Central memory CD4-positive, alpha-beta T cell (primary cell): Measurements from ENCODE around the gene ZBP1.

ENCODE experiments used
- DNase-seq: peaks from one replicate; pipeline ENCODE4 v3.0.0; 2022
- total RNA-seq, 3 experiments: gene quantifications; one replicate each; lab custom pipeline; 2026; lab: John Stamatoyannopoulos, UW

Gene ZBP1
- 0.07 to 38.4 (median 6.1) reads per million in 3 experiments for total RNA-seq

DNA sequence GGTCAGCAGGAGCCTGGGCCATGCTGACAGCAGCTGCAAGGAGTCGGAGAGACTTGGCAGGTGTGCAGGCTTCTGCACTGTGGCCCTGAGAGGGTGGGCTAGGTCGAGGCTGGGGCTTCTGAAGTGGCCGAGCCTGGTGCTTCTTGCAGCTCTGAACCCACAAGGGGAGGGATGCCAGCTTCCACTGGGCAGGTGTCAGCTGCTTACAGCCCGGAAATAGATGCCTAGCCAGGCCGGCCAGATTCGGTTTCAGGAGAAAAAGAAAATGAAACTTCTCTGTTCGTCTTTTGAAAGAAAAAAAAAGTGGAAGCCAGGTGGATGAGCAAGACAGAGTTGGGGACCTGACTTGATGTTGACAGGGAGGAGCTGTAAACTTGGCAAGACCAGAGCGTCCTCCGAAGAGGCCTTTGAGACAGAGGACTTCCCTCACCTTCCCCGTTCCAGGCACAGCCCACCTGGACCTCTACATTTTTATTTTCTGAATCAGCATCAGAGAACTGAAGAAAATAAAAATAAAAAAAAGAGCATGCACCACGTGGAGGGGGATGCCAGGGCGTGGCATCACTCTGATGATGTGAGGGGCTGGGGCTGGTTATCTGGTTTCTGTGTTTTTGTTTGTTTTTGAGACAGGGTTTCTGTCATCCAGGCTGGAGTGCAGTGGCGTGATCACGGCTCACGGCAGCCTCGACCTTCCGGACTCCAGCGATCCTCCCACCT lies at the start of gene ZBP1:
ZBP1 (minus strand) TSS at position 153 of the 717 bp plus-strand sequence; CDS start at position 22, 131 bp downstream.
- DNase-seq: peak; percentile 66

DNA sequence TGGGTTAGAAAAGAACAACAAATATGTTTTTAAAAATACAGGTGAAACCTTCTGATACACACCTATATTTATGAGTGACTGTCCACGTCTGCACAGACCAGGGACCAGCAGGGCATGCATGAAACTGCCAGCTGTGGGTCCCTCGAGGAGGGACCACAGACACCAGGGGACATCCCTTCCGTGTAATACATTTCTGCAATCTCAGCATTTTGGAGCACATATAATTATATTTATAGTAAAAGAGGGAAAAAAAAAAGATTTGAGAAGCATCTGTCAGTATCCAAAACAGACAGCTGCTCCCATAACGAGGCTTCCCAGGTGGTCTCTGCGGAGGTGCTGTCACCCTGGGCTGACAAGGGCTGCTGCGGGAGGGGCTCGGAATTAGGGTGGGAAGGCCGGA lies 49.4 kb upstream of the ZBP1 start:
- no peak for DNase-seq

DNA sequence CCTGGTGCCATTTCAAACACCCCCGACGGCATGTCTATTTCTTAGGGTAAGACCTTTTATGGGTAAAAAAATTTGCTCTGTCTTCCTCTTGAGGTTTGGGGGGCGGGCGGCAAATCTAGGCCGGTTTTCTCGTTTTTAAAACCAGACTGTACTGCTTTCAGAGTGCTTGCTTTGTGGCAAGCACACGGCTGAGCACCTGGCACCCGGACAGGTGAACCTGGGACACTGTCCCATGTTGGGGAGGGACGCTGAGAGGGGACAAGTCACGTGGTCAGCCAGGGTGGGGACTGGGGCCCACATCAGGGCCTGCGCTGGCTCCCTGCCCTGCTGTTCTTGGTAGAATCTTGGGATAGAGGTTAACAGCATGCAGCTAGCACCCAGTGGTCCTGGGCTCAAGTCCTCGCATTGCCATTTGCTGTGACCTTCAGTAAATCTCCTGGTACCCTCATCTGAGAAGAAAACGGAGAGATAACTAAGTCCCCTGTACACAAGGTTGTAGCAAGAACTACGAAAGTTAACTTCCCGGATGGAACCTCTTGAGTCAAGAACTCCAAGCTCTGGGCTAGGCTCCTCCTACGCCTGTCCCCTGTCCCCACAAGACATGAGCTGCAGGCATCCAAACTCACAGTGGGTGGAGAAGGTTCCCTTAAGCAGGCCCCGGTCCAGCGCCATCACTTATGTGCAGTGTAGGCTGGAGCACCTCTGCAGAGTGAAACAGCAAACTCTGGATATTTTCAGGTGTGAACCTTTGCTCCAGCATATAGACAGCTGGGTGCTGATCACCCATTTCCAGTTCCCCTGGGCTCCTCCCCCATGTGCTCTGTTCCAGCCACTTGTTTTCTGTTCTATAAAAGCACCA lies 47.9 kb upstream of the ZBP1 start:
- no peak for DNase-seq

DNA sequence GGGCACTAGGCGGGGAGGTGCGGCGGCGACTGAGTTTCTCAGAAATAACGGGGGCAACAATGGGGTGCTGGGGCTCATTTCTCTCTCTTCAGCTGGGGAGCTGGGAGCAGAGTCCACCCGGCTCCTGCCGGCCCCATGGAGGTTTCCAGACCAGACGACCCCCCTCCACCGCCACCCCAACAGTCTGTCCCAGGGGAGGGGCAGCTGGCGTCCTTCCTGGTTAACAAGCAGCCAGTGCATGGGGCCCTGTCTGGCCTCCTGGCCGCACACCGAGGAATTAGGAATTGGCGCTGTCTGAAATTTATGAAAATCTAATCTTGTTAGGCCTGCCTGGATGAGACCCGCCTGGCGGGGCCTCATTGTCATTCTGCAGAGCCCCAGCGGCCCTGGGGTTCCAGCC lies 47.2 kb upstream of the ZBP1 start:
- no peak for DNase-seq

- DNase-seq: no peak
Observed at GRCh38 chr20:57666834-57667157, 46.6 kb upstream of the ZBP1 start.

GRCh38 chr20:57666106-57666833 lies 46.0 kb upstream of the ZBP1 start:
- DNase-seq: no peak

DNA sequence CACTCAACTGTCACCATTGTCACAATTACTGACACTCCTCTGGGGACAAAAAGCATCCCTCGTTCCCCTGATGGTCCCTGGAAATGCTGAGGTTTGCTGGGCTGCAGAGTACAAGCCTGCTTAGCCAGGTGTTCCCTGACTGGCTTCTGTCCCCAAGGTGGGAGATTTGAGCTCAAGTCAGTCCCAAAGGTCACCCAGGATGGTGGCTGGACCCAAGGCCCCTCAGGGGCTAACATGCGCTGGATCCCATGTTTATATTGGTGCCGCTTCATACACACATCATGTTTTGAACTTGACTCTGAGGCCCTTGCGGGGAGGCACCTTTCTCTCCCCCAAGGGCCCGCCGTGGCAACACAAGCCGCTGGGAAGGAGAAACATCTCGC lies 45.4 kb upstream of the ZBP1 start:
- DNase-seq: no peak

GRCh38 chr20:57664924-57665588 lies 44.8 kb upstream of the ZBP1 start:
- DNase-seq: no peak

DNA sequence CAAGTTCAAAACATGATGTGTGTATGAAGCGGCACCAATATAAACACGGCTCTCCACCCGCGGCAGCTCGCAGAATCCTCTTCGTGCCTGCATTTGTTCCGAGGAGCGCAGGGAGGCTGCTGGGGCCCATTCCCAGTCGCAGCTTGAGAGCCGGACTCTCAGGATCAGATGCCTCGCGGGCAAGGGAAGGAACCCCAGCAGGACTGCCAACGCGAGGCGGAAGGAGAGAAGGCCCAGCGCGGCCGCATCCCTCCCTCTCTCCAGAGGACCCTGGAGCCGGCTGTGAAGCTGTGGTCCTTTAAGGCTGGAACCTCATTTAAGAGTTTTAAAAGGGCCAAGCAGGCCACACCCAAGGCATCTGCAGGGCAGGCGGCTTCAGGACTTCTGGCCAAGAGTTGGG lies 44.2 kb upstream of the ZBP1 start:
- DNase-seq: no peak

- DNase-seq: no peak
Observed at GRCh38 chr20:57663681-57664451, 43.6 kb upstream of the ZBP1 start.

GRCh38 chr20:57663241-57663640 lies 43.0 kb upstream of the ZBP1 start:
- no peak for DNase-seq

- DNase-seq: no peak
Observed at GRCh38 chr20:57662456-57663240, 42.4 kb upstream of the ZBP1 start.

DNA sequence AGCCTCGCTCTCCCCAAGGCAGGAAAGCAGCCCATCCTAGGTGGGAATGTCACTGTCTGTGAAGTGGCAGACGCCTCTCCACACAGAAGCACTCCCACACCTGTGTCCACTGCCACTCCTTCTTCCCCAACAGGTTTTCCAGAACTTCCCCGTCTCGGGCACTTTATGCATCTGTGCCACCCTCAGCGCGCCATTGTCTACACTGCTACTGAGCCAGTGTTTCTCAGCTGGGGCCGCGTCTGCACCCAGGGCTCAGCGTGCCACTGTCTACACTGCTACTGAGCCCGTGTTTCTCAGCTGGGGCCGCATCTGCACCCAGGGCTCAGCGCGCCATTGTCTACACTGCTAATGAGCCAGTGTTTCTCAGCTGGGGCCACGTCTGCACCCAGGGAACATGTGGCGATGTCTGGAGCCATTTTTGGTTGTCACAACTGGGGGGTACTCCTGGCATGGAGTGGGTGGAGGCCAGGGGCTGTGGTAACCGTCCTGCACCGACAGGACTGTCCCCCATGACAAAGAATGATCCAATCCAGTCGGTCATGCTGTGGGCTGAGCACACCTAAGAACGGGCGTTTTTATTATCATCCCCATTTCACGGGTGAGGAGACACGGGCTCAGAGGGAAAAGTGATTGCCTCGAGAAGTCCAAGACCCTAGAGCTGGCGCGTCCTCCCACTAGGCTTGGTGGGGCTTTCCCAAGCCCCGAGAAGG lies 41.7 kb upstream of the ZBP1 start:
- DNase-seq: no peak

DNA sequence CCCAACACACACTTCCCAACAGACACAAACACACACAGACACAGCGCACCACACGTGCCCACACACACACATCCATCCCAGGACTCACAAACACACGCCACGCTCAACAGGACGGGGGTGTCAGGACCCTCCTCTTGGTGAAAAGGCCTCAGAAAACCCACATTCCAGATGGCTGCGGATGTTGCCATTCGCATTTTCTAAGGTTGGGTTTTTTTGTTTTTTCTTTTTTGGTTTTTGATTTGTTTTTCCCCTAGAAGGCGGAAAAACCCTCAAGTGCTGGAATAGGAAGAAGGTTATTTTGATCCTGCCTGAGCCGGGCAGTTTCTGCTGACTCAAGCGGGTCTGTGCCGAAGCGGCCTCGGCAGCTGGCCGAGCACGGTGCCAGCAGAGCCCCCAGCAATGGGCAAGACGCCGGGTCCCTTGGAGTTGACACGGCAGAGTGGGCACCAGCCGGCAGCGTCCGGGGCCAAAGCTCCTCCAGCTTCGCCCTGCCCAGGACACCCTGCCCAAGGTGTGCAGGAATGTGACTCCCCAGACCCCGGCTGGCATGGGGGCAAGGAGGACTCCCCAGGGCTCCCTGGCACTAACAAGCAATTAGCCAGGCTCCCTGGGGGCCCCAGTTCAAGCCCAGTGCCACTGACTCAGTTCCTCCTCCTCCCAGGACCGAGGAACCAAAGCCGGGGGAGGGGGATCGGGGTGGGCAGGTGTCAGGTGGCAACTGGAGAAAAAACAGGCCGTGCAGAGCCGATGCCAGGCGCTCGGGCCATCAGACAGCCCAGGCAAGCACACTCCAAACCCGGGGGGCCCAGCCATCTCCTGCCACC lies 40.9 kb upstream of the ZBP1 start:
- no peak for DNase-seq

- DNase-seq: no peak
Observed at GRCh38 chr20:57660181-57660921, 40.1 kb upstream of the ZBP1 start.

- DNase-seq: no peak
Observed at GRCh38 chr20:57659517-57660180, 39.4 kb upstream of the ZBP1 start.

DNA sequence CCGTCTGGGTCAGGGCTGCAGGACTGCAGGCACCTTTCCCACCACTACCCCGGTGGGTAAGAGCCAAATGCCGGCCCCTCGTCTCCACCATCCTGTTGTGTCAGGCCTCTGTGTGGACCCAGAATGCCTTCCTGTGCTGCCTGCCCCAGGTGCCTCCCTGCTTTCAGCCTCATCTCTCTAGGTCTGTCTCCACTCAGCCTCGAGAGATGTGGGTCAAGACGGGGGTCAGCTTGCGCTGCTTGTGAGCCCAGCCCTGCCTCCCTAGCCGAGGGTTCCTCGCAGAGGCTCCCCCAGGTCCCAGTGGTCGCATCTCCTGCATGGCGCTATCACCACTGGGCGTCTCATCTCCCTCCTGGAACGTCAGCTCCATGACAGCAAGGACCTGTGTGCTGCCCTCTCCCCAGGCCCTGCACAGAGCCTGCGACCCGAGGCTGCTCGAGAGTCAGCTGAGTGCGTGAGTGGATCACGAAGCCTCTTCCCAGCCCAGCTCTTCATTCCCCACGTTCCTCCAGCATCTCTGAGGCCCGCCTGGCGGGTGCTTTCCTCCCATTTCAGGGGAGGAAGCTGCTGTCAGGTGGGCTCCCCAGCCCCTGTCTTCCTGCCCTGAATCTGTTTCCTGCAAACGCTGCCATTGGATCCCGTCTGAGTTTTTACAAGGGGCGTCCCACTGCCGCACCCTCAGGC lies 38.7 kb upstream of the ZBP1 start:
- no peak for DNase-seq

- no peak for DNase-seq
Observed at GRCh38 chr20:57658447-57658832, 38.2 kb upstream of the ZBP1 start.
